GM03348 (cell line): ENCODE data around the gene RNASE12.
"Not testable (repeated sequence)": the region's sequence is repeated elsewhere in the genome, so short reads cannot be mapped to it uniquely, and the experiment has no call there.

Experiments used
- DNase-seq: peaks from one replicate; pipeline ENCODE4 v3.0.0; 2012; ENCODE audit warnings: low spot score

The RNASE12 gene

GRCh38 chr14:20583142-20583541 is 8.0 kb downstream of the RNASE12 start:
- no peak for DNase-seq

GRCh38 chr14:20580242-20580641 is 10.9 kb downstream of the RNASE12 start:
- no peak for DNase-seq

GRCh38 chr14:20578784-20579502 is 12.2 kb downstream of the RNASE12 start:
- no peak for DNase-seq

GRCh38 chr14:20578325-20578724 is 12.9 kb downstream of the RNASE12 start:
- DNase-seq = no peak

GRCh38 chr14:20572382-20572990 is 18.7 kb downstream of the RNASE12 start:
- DNase-seq = not testable (repeated sequence)

- DNase-seq = not testable (repeated sequence)
Measured at GRCh38 chr14:20570720-20571119, 20.5 kb downstream of the RNASE12 start.

GRCh38 chr14:20569865-20570264 is 21.3 kb downstream of the RNASE12 start:
- not testable (repeated sequence) for DNase-seq

- no peak for DNase-seq
Measured at GRCh38 chr14:20569066-20569465, 22.1 kb downstream of the RNASE12 start.

- DNase-seq = no peak
Measured at GRCh38 chr14:20568393-20568792, 22.8 kb downstream of the RNASE12 start.

- not testable (repeated sequence) for DNase-seq
Measured at GRCh38 chr14:20567199-20567598, 24.0 kb downstream of the RNASE12 start.

- DNase-seq = no peak
Measured at GRCh38 chr14:20564501-20564997, 26.6 kb downstream of the RNASE12 start.

- no peak for DNase-seq
Measured at GRCh38 chr14:20563971-20564370, 27.2 kb downstream of the RNASE12 start.

- DNase-seq = no peak
Measured at GRCh38 chr14:20560961-20561360, 30.2 kb downstream of the RNASE12 start, which contains the start of gene RNASE9. TSS of gene RNASE9 (minus strand) at chr14:20561047.

- no peak for DNase-seq
Measured at GRCh38 chr14:20559461-20559904, 31.7 kb downstream of the RNASE12 start.

- no peak for DNase-seq
Measured at GRCh38 chr14:20557212-20557542, 34.0 kb downstream of the RNASE12 start.

GRCh38 chr14:20556500-20557211 is 34.5 kb downstream of the RNASE12 start:
- DNase-seq = no peak

- DNase-seq = no peak
Measured at GRCh38 chr14:20555845-20556244, 35.3 kb downstream of the RNASE12 start.

GRCh38 chr14:20553024-20553423 is 38.2 kb downstream of the RNASE12 start:
- no peak for DNase-seq

GRCh38 chr14:20551606-20552005 is 39.6 kb downstream of the RNASE12 start:
- DNase-seq = no peak

GRCh38 chr14:20550926-20551325 is 40.2 kb downstream of the RNASE12 start:
- no peak for DNase-seq

- no peak for DNase-seq
Measured at GRCh38 chr14:20548414-20549158, 42.6 kb downstream of the RNASE12 start.

GRCh38 chr14:20546877-20547276 is 44.3 kb downstream of the RNASE12 start:
- no peak for DNase-seq
